Fibroblast of lung (primary cell): Measurements from ENCODE around the gene SIRPB1. TPM values are rescaled to one million over a fixed set of nuclear protein-coding genes. Genes with fewer than 3 reads are reported as not detected.

Source experiments
- DNase-seq, 2 donors: peaks; one replicate each; pipeline versions ENCODE4 v3.0.0 to v3.0.0-alpha.2; 2010; ENCODE audit warnings: low read depth in 2 of 2
- H2AFZ ChIP-seq: 2 replicates; pipeline ENCODE4 v1.5.1; 2012; ENCODE audit warnings: low read length, control low read depth, inconsistent platforms
- H3K27ac ChIP-seq: 2 replicates; pipeline ENCODE4 v1.5.1; 2011; ENCODE audit warnings: low read length, control low read depth; ENCODE audit not compliant: insufficient read depth
- H3K27me3 ChIP-seq: 2 replicates; pipeline ENCODE4 v1.5.1; 2011; ENCODE audit warnings: mild to moderate bottlenecking, low read length; ENCODE audit not compliant: control insufficient read depth, insufficient read depth
- H3K36me3 ChIP-seq: 2 replicates; pipeline ENCODE4 v1.5.1; 2011; ENCODE audit warnings: low read length; ENCODE audit not compliant: control insufficient read depth, insufficient read depth
- H3K4me1 ChIP-seq: 2 replicates; pipeline ENCODE4 v1.5.1; 2011; ENCODE audit warnings: low read length; ENCODE audit not compliant: control insufficient read depth, insufficient read depth; ENCODE audit errors: extremely low read depth
- H3K4me2 ChIP-seq: 2 replicates; pipeline ENCODE4 v1.5.1; 2011; ENCODE audit warnings: low read length, control low read depth; ENCODE audit not compliant: insufficient read depth; ENCODE audit errors: extremely low read depth
- H3K4me3 ChIP-seq, 4 experiments: fragments of 200-600 bp in 1 of 4; sonication (generic) in 1 of 4; replicated peaks in 1 of 4; 2 replicates each; pipeline ENCODE4 v1.5.1; 2011 to 2016; ENCODE audit warnings: low read length in 4 of 4, low read depth in 3 of 4, mild to moderate bottlenecking in 3 of 4, control low read depth in 2 of 4, inconsistent platforms in 1 of 4, mixed read lengths in 1 of 4; ENCODE audit not compliant: insufficient read depth in 1 of 4; ENCODE audit errors: control extremely low read depth in 1 of 4
- H3K79me2 ChIP-seq: 2 replicates; pipeline ENCODE4 v1.5.1; 2012; ENCODE audit warnings: mild to moderate bottlenecking, low read length, inconsistent platforms; ENCODE audit not compliant: control insufficient read depth, insufficient read depth
- H3K9ac ChIP-seq: 2 replicates; pipeline ENCODE4 v1.5.1; 2011; ENCODE audit warnings: mild to moderate bottlenecking, low read length, control low read depth; ENCODE audit not compliant: insufficient read depth
- H3K9me3 ChIP-seq: 2 replicates; pipeline ENCODE4 v1.5.1; 2012; ENCODE audit warnings: low read depth, low read length; ENCODE audit not compliant: control insufficient read depth, insufficient read depth
- H4K20me1 ChIP-seq: 2 replicates; pipeline ENCODE4 v1.5.1; 2011; ENCODE audit warnings: low read length; ENCODE audit not compliant: control insufficient read depth, insufficient read depth; ENCODE audit errors: extremely low read depth
- EZH2 ChIP-seq: IDR thresholded peaks from 2 replicates; pipeline ENCODE4 v1.5.1; 2012; ENCODE audit warnings: low read length, control low read depth, mild to moderate bottlenecking; ENCODE audit errors: missing control alignments
- polyA plus RNA-seq, 2 donors: library from polyadenylated mRNA; depleted of rRNA in 1 of 2; stranded (reverse) in 1 of 2; unstranded in 1 of 2; fragments of >200 nt; gene quantifications; 2 replicates each; pipeline ENCODE4 v1.2.1, GENCODE V29; 2011 to 2012; ENCODE audit warnings: missing spikeins in 1 of 2
- total RNA-seq: library from RNA; depleted of rRNA; stranded (reverse); fragments of >200 nt; gene quantifications from 2 replicates; pipeline ENCODE4 v1.2.1, GENCODE V29; 2014
- TF ChIP-seq, protein P1 (sequence below), 2 donors: IDR thresholded peaks in 1 of 2; conservative IDR thresholded peaks in 1 of 2; 1 replicate in 1 of 2; 2 replicates in 1 of 2; pipeline ENCODE4 v1.5.1; 2011 to 2012; ENCODE audit warnings: low read length in 2 of 2, control low read depth in 1 of 2, inconsistent platforms in 1 of 2, low read depth in 1 of 2, mild to moderate bottlenecking in 1 of 2

SIRPB1 gene
- total and polyA plus RNA-seq, 2 donors (not counting 1 experiment from before 2014, with no cell fraction given): 0.17 TPM; not detected in 1

DNA sequence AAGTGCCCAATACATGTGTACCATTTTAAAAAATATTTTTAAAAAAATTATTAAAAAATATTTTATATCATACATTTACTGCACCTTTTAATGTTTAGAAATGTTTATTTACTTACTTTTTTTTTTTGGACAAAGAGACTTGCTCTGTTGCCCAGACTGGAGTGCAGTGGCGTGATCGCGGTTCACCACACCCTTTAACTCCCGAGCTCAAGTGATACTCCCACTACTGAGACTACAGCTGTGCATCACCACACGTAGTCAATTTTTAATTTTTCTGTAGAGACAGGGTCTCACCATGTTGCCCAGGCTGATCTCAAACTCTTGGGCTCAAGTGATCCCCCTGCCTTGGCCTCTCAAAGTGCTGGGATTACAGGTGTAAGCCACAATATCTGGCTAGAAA, 47.0 kb upstream of the SIRPB1 start:
- Histone ChIP-seq H3K4me2 (no peak overlapping the region), H3K36me3 (no peaks in the 10 kb centered on the region), H4K20me1 (no peaks in the 10 kb centered on the region), H3K27me3 (no peaks in the 10 kb centered on the region), H3K79me2 (no peaks in the 10 kb centered on the region), H3K9me3 (no peaks in the 10 kb centered on the region), H2AFZ (no peak overlapping the region), H3K27ac (no peak overlapping the region), H3K4me1 (no peaks in the 10 kb centered on the region), H3K4me3 (no peak overlapping the region), H3K9ac (no peak overlapping the region)
- DNase-seq: no peak
- TF ChIP-seq EZH2: no peak
- TF ChIP-seq, protein P1, sequence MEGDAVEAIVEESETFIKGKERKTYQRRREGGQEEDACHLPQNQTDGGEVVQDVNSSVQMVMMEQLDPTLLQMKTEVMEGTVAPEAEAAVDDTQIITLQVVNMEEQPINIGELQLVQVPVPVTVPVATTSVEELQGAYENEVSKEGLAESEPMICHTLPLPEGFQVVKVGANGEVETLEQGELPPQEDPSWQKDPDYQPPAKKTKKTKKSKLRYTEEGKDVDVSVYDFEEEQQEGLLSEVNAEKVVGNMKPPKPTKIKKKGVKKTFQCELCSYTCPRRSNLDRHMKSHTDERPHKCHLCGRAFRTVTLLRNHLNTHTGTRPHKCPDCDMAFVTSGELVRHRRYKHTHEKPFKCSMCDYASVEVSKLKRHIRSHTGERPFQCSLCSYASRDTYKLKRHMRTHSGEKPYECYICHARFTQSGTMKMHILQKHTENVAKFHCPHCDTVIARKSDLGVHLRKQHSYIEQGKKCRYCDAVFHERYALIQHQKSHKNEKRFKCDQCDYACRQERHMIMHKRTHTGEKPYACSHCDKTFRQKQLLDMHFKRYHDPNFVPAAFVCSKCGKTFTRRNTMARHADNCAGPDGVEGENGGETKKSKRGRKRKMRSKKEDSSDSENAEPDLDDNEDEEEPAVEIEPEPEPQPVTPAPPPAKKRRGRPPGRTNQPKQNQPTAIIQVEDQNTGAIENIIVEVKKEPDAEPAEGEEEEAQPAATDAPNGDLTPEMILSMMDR (conservative IDR thresholded peaks at IDR 0.05 in 1 of 2, IDR thresholded peaks at IDR 0.05 in 1 of 2; ENCODE audit: low read depth in 1 of 2, low read length in 2 of 2): no peak

DNA sequence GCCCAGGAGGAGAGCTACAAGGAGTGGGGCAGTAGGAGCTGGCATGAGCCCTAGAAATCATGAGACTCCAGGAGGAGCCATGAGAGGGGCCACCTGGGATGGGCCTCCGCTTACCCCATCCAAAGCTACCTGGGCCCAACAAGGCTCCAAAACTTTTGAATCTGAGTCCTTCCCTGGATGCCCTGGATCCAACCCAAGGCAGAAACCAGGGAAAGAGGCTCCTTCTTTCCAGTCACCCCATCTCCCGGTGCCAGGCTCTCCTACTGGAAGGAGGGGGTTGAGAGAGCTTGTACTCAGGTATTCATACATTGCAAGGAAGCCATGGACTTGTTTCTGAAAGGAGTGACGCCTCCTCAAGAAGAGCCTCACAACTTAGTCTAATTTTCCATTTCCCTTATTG, 45.5 kb upstream of the SIRPB1 start:
- Histone ChIP-seq H3K9me3 (no peaks in the 10 kb centered on the region), H4K20me1 (no peaks in the 10 kb centered on the region)
- DNase-seq: no peak

DNA sequence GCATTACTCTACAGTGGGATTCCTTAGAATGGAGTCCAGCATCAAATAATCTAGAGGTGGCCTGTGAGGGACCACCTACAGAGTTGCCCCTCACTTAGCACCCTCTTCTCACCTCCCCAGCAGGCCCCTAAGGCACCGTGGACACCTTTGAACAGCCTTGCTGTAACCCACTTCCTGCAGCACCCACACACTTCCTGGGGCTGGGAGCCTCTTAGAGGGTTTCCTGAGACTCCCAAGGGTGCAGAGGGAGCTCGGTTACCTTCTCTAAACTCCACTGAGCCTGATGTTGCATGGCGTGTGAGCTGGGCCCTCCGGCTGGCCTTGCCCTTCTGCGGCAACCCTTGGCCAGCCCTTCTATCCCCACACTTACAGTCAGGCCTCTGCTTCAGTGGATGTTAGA, 45.1 kb upstream of the SIRPB1 start:
- Histone ChIP-seq H4K20me1 (no peaks in the 10 kb centered on the region), H3K4me2 (no peak overlapping the region), H2AFZ (no peak overlapping the region), H3K4me1 (no peaks in the 10 kb centered on the region), H3K27ac (no peak overlapping the region), H3K9me3 (no peaks in the 10 kb centered on the region), H3K79me2 (no peaks in the 10 kb centered on the region), H3K4me3 (no peak overlapping the region), H3K9ac (no peak overlapping the region), H3K27me3 (no peaks in the 10 kb centered on the region), H3K36me3 (no peaks in the 10 kb centered on the region)
- TF ChIP-seq EZH2: no peak
- TF ChIP-seq, protein P1 (conservative IDR thresholded peaks at IDR 0.05 in 1 of 2, IDR thresholded peaks at IDR 0.05 in 1 of 2; ENCODE audit: low read depth in 1 of 2, low read length in 2 of 2): no peak
- DNase-seq: no peak

More for the DNA sequence above, 45.5 kb upstream of the SIRPB1 start:
- TF ChIP-seq, protein P1 (conservative IDR thresholded peaks at IDR 0.05 in 1 of 2, IDR thresholded peaks at IDR 0.05 in 1 of 2; ENCODE audit: low read depth in 1 of 2, low read length in 2 of 2): no peak
- TF ChIP-seq EZH2: no peak
- Histone ChIP-seq H3K4me3 (no peak overlapping the region), H3K27ac (no peak overlapping the region), H3K4me1 (no peaks in the 10 kb centered on the region), H3K27me3 (no peaks in the 10 kb centered on the region), H3K4me2 (no peak overlapping the region), H3K79me2 (no peaks in the 10 kb centered on the region), H3K9ac (no peak overlapping the region), H3K36me3 (no peaks in the 10 kb centered on the region), H2AFZ (no peak overlapping the region)
